GM04503 (cell line): Measurements from ENCODE around the gene HSPA2.
"Not testable (repeated sequence)": the region's sequence is repeated elsewhere in the genome, so short reads cannot be mapped to it uniquely, and the experiment has no call there.

ENCODE experiments used
- DNase-seq: peaks from one replicate; pipeline ENCODE4 v3.0.0-alpha.2; 2012; ENCODE audit warnings: low read depth

The HSPA2 gene

DNA sequence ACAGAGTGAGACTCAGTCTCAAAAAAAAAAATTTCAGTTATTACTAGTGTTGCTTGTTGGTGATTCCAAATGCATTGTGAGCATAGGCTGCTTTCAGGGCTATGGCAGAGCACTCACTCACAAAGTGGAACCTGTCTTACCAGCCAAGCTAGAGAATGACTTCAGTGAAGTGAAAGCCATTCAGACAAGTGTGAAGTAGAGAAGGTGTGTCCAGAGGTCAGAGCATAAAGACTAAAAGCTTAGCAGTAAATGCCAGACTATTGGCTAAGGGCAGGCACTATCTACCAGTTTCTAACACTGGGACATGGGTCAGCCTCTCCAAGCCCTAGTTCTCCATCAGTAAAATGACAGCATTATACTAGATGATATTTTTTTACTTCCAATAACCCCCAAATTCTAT, 21.9 kb downstream of the HSPA2 start:
- DNase-seq: no peak

DNA sequence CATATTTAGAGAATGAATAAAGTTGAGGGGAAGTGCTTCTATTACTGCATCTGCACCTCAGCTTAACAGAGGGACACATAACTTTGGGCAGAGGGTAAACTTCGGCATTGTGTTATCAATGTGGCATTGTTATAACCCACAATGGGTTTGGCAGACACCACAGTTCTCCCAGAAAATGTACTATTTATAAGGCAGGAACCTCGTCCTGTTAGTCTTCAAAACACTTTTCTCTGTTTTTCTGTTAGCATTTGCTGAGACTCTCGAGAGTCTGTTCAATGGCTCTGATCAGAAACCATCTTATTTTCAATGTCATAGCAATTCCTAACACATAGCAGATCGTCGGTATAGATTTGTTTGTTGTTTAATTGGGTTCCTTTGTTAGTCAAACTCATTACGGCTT, 23.2 kb downstream of the HSPA2 start:
- DNase-seq: no peak

DNA sequence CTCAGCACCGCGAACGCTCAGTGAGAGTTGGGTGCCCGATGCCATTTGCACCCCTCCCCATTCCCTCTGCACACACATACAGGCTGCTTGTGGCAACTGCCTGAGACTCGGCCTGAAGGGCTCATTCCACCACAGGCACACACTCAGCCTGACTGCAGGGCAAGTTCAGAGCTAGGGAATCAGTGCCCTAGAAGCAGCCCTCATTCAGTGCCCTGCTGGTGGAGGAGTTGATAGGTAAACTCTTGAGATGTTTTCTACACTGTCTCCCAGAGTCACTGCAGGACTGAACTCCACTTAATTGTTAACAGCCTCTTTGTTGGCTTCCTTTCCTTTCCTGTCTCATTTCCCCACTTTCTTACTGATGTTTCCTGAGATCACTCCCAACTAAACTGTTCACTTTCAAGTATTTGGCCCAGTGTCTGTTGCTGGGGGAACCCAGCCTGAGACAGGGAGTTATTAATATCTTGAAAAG, 26.1 kb downstream of the HSPA2 start:
- DNase-seq: peak; percentile 65

DNA sequence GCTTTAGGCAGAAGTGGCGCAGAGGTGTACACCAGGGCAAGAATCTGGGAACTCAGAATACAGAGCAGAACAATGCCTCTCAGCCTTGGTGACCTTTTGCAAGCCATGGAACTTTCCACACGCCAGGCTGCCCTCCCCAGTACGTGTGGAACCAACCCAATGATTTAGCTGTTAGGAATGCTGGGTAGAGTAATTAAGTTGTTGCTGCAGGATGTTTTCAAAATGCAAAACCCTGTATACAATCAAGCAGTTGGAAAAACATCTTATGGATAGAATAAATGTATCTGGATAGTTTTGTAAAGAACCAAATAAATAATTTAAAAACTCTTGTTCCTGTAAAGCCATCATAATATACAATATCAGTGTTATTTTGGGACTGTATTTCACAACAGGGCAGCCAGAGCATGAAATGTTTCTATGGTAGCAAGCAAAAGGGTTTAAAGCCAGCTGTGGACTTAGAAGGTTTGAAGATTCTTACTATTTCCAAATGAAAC, 28.6 kb downstream of the HSPA2 start:
- DNase-seq: peak; percentile 79

DNA sequence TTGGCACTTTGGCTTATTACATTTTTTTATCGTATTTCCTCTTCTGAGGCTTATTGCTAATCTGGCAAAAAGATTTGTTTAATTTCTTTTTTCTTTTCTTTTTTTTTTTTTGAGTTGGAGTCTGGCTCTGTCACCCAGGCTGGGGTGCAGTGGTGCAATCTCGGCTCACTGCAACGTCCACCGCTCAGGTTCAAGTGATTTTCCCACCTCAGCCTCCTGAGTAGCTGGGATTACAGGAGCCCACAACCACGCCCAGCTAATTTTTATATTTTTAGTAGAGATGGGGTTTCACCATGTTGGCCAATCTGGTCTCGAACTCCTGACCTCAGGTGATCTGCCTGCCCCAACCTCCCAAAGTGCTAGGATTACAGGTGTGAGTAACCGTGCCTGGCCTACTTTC, 29.1 kb downstream of the HSPA2 start:
- DNase-seq: not testable (repeated sequence)

DNA sequence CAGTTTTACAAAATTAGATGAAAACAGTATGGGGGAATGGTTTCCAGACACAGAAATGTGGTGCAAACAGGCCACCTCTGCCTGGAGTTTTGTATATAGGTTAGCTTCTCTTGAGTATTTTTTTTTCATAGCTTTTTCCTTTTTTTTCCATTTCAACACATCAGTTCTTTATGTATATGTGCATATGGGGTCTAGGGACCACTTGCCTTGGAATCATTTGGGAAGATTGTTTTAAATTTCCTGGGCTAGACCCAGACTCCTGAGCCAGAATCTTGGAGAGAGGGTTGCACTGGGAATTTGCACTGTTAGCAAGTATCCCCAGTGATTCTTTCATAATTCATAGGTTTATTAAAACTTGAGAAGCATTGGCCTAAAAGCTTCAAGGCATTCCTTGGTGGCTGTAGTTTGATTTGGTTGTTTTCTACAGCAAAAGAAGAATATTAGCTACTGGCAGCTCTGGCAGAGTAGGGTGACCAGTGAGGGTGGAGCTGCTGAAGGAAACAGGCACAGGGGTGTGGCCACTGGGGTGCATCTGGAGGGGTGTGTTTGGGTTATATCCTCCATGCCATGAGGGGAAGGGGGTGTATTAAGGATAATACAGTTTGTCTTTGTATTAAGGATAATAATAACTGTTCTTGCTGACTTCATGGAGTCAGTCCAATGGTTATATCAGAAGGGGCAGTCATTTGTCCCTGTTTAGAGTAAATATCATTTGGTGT, 32.0 kb downstream of the HSPA2 start:
- DNase-seq: no peak

DNA sequence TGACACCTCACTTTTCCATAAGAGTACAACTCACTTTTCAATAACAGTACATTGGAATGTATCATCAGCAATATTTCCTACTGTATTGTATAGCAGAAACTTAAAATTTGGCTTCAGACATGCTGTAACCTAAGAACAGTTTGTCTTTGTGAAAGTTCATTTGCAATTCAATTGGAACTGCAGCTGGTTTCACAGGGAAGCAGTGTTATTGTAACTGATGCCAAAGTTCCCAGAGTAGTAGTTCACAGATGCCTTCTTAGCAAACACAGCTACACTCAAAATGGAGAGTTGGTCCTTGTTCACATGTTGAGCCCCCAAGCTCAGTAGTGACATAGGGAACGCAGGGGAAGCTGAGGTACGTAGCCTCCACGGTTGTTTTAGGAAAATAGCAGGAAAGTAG, 32.6 kb downstream of the HSPA2 start:
- no peak for DNase-seq

DNA sequence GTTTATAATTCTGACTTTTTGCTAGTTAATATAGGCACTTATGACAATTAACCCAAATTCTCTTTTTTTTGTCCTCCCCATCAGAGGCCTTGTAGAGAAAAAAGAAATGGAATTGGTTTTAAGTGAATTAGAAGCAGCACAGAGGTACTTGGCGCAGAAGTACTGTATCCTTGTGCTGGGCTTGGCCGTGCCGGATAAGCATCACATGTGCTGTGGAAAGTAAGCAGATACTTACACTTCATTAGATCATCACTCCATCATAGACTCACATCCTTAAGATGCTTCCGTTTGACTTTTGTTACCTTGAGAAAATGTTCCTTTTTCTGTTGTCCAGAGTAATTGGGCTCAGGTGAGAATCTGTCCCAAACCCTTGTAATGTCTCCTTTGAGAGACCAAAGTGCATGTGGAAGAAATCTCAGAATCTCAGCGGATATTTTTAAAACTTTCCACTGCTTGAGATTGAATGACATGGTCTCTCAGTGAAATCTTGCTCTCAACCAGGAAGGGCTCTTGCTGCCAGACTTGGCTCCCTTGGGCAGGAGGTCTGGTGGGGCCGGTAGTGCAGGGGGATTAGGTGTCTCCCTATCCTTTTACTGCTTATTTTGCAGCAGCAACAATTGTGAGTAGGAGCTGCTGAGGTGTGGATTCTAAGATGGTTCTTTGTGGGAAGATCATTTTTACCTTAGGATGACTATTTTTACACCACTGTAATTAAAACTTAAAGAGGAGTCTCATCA, 34.0 kb downstream of the HSPA2 start:
- no peak for DNase-seq

DNA sequence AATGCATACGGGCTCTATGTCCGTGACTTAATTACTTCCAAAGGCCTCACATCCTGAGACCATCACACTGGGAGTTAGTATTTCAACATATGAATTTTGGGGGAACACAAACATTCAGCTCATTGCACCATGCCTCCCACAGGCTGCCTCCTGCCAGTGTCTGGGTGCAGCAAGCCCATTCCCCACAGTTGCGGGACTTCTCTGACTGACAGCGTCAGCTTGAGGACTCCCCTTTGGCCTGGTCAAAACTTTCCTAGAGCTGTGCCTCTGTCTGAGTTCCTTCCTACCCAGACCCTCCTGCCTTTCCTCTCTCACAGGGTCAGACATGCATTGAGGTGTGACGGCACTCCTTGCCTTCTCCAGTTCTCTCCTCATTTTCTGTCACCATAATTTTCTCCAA, 36.7 kb downstream of the HSPA2 start:
- no peak for DNase-seq

DNA sequence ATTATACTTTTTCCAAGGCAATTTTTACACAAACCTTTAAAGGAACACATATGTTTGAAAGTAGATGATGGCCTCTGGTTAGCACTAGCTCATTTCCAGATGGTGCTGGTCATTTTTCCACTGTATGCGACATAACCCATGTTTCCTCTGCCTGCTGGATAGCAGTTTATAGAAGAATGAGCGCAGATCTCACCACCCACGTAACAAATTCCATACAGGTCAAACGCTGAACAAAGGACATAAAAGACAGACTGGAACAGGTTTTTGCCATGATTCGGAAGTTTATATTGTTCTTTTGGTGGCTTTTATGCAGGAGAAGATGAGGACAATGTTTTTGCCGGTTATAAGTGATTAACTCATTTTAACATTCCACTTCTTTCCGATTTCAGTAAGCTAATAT, 39.9 kb downstream of the HSPA2 start:
- no peak for DNase-seq

DNA sequence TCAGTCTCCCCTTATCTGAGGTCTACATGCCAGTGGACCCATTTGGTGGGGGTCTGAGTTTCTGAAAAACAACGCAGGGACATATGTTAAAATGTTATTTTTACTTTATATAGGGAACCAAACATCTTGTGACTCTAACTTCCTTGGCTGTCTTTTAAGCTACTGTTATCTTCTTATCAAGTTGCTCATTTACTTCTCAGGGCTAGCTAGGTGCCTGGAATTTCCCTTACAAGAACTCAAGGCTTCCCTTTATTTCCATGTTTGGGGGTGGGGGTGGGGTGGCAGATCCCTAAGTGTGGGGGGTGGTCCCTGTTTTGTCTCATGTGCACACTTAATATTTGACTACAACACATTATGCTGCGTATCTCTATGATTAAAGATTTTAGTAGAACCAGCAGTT, 40.8 kb downstream of the HSPA2 start:
- DNase-seq: no peak

DNA sequence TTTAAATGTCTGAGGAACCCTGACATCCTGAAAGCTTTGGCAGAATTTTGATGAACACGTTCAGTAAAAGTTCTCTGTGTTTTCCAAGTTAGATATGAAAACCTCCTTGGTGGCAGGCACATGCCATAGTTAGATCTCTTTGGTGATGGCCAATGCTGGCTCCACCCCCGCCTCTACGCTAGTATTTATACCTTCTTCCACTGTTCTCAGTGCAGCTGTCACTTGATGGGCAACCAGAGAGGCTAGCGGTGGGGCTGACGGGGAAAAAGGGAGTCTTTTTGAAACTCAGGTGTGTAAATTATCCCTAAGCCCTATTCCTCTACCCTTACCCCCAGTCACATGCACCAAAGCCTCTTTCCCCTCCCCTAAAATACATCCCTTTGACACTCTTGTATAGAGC, 41.3 kb downstream of the HSPA2 start:
- DNase-seq: no peak

DNA sequence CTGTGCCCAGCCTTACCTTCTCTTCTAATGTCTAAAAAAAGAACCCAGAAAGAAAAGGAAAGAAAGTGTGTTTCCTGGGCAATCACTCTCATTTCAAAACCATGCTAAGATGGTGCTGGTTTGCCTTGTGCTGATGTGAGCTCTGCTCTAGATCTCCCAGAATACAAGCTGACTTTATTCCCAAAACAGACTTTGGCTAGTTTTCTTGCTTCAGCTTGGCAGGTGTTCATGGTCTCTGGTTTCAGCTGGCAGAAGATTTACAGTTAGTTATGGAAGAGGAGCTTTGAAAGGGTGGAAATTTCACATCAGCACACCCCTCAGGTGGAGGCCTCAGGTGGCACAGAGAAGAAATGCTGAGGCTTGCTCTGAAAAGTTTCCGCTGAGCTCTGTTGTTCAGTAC, 43.6 kb downstream of the HSPA2 start:
- DNase-seq: no peak

DNA sequence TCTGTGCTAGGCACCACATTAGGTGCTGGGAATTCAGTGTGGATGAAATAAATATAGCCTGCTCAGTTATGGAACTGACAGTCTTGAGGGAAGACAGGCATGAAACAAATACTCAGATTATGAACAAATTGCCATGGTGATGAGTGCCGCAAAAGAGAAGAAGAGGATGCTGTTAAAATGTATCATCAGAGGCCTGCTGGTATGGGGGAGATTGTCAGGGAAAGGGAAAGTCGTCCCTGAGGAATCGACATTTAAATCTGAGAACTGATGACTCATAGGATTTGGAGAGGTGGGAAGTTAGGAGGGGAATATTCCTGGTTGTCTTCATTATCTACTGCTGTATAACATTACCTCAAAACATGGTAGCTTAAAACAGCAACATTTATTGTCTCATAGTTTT, 51.3 kb downstream of the HSPA2 start:
- DNase-seq: no peak
